Left forelimb (tissue), 1 donor: ENCODE results near the gene CYRIA.

Experiments used
- DNase-seq: peaks from one replicate; pipeline ENCODE4 v3.0.0-alpha.2; 2018; ENCODE audit warnings: low spot score

Gene CYRIA

DNA sequence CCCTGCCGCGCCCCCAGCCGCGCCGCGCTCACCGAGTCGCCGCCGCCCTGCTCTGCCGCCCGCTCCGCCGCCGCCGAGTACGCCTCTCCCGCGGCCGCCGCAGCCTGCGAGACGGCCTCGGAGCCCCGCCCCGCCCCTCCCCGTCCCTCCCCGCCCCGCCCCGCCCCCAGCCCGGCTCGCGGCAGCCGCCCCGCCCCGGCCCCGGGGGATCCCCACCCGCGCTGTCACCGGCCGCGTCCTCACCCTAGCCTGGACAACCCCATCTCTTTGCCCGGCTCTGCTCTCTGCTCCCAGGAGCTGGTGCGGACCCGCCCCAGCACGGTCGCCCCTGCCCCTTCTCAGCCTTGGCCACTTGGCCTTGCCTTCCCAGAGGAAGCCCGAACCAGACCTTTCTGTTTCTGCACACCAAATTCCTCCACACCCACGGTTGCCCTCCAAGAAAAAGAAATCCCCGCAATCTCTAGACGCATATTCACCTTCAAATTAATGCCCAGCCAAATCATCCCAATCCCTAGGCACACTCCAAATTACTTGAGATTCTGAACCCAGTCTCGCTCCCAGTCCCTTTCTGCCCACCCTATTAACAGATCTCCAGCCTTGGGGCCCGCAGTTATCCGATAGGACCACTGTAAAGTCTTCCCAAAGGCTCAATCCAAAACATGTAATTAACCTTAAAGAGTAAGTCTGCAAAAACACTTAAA lies at the start of gene CYRIA:
Gene CYRIA, minus strand, starts transcription at position 87 of the 701 bp plus-strand sequence. CDS start 77,715 bp downstream, outside the sequence.
- no peak for DNase-seq

DNA sequence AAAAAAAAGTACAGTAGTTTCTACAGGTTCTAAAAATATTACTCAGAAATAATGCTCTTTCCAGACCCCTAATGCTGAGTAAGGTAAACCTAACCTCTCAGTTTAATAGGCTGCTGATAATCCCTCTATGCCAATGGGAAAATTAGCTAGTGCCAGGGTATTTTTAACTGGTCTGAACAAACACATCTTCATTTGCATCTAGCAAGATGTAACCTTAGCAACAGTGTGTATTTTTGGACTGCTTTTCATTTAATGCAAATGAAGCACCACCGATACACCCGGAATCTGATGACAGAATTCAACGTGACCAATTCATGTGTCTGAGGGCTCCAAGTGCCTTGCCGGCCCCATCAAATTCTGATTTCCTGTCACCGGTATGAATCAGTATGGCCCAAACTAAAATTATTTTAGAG lies 47.4 kb upstream of the CYRIA start:
- no peak for DNase-seq

DNA sequence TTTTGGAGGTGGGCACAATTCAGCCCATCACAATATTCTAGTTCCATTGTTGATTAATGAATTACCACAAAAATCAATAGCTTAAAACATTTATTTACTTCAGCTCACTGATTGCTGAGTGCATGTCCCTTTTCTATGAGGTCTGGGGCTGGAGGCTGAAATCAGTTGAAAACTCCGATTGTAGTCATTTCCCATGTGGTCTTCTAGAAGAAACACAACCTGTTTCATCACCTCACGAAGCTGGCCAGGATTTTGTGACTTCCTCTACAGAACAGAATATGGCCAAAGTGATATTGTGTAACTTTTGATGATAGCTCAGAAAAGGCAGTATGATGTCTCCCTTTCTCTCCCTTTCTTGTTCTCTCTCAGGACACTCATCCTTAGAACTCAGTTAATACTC lies 44.1 kb upstream of the CYRIA start:
- no peak for DNase-seq

DNA sequence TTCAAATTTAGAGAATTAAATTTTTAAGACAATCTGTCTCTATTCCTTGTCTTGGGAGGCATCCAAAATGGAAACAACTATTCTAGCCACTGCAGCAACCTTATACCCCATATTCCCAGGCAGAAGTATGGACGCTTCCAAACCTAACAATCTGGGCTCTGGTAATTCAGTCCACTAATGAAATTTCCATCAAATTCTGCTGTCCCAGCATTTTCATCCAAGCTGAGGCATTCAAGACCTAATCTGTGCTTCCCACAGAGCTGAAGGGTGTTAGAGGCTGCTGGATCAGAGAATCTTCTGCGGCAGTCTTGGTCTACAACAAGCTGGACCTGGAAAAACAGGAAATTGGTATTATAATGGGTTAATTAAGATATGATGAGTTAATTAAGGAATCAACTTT lies 42.5 kb upstream of the CYRIA start:
- no peak for DNase-seq

DNA sequence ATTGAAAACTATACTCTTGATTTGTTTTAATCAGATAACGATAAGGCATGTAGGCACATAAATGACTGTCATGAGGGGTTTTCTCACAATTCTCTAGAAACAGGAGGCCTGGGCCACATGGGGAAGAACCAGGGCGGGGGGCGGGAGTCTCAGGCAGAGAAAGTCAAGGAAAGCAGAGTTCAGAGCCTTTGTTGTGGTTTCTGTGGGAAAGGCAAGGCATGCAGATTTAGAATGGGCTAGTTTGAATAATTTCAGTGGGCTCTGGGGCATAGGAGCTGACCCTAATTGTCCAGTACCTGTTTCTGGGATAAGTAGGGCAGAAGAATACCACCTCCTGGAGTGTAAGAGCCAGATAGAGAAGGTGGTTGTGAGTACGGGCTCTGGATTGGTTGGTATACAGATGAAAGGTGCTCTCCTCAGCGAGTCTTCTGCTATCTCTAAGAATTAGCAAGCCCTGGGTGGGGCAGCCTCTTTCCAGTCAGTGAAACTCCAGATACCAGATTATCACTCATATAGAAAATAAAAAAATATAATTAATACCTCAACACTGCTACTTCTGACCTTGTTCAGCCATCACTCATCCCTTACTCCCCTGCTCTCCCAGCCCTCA lies 41.5 kb upstream of the CYRIA start:
- DNase-seq, result no peak

DNA sequence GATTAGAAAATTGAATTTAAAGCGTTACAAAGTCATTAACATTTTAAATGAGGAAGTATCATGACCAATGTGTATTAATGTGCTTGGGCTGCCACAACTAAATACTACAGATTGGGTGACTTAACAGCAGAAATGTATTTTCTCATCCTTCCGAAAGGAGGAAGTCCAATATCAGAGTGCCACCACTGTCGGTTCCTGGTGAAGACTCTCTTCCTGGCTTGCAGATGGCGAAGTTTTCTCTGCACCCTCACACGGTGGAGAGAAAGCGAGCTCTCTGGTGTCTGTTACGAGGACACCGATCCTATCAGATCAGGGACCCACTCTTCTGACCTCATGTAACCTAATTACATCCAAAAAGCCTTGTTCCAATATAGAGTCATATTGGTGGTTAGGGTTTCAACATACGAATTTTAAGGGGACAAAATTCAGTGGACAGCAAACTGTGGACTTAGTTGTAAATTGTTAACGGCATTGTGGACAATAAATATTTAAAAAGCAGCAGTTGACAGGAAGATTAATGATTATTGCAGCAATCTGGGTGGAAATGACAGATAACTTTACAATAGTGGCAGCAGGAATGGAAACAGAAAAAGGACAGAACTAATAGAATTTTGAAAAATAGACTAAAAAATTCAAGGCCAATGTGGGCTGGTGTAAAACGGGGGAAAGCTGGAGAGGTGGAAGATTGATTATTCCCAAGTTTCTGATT lies 35.1 kb upstream of the CYRIA start:
- no peak for DNase-seq

DNA sequence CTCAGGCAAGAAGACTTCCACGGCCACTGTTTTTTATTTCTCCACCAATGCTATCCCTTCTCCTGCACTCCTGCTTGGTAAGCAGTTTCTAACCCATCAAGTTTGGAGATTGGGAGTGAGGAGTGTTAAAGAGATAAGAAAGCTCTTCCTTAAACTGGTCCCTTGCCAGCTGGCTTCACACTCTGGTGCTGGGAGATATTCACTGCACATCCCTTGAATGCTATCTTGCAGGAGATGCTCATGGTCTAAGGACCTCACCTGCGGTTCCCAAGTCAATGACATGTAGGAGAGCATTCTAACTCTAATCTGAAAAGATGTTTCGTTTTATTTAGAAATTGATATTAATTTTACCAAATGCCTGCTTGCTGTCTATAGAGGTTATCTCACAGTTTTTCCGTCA lies 28.2 kb upstream of the CYRIA start:
- DNase-seq, result no peak

DNA sequence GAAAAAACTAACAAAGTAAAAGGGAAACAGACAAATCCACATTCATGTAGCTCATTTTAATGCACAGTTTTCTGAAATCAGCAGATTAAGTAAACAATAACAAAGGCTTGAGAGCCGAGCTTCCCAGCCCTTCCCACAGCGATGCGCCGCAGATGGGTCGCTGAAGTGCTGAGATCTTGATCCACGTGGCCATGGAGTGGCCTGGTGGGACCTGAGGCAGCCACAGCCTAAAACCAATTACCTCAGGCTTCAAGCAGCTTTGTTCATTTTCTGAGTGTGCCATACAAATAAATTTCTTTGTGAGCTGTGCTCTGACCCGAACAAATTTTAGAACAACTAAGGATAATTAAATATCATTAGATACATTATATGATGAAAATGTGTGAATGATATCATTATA lies 25.6 kb upstream of the CYRIA start:
- no peak for DNase-seq

DNA sequence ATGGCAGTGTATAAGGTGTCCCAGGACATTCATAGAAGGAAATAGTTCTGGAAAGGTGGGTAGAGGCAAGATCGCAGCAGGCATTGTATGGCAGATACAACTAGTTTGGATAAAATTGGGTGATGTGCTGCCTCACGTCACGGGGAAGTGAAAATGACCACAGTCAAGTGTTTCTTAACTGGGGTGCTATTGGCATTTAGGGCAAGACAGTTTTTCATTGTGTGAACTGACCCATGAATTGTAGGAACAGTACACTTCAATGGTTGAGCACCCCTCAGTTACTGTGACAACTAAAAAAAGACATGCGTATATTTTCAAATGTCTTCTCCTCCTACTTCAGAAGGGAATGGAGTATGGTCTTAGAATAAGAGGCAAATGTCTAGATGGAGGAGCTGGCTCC lies 22.3 kb upstream of the CYRIA start:
- no peak for DNase-seq

DNA sequence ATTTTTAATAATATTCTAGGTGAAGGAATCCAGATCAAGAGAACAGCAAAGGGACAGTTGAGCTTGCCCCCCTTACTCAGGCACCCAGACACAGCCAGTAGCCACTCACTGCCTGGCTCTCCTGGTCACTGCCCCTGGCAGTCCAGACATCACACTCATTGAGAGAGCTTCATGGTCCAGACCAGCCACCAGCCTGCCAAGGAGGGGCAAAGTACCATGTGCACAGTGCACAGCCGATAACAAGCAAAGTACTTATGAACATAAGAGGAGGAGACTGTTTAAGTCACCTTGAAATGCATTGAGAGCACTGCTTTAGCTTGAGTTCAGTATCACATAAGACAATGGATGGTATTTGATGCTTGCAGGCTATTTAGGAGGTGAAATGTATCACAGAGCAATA lies 21.6 kb upstream of the CYRIA start:
- DNase-seq, result no peak

DNA sequence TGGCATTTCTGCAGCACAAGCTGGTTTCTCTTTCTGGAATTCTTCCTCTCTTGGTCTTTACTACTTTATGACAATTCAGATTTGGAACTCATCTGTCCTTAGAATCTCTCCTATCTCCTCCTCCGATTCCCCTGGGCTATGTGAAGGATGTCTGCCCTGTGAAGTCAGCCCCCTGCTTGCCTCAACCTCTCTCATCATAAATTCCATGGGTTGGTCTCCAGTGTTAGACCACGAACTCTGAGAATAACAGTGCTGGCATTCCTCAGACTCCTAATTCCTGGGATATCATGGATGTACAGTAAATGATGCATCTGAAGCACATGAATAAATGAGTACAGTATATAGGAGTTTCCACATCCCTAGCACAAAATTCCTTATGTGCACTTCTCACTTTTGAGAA lies 21.0 kb upstream of the CYRIA start:
- DNase-seq, result no peak

DNA sequence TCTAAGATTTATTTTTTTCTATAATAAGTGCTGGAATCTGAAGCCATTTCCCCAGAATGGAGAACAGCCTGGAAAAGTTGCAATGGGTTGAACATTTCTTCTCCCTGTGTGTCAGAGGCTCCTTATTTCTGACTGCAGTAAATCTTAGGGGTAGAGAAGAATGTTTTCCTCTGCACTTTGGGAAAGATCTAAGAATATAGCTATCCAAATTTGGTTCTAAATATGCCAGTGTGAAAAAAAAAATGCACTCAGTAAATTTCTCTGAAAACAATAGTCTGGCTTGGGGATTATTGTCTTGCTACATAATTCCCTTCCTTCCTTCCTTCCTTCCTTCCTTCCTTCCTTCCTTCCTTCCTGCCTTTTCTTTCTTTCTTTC lies 19.7 kb upstream of the CYRIA start:
- no peak for DNase-seq

DNA sequence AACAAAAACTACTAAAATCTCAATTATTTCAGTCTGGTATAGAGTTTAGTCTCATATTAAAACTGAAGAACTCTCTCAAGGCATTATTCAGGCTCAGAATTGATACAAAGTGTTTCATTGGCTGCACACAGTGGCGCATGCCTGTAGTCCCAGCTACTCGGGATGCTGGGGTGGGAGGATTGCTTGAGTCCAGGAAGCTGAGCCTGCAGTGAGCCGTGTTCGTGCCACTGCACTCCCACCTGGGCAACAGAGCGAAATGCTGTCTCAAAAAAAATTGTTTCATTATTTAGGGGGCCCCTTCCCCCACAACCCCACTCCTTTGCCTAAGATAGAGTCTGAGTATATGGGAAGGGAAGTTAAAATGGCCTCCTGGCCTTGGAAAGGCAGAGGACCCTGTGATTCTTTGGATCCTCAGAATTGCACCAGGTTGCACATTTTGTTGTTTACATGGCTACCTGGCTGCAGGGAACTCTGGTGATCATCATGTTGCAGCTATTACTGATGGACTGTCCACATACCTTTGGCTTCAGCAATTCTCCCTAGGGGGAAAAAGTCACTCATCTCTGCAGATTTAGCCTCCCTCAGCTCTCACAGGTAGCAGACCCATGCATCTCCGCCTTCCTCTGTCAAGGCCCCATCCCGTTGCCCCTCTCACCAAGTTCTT lies 19.2 kb upstream of the CYRIA start:
- DNase-seq, result no peak

DNA sequence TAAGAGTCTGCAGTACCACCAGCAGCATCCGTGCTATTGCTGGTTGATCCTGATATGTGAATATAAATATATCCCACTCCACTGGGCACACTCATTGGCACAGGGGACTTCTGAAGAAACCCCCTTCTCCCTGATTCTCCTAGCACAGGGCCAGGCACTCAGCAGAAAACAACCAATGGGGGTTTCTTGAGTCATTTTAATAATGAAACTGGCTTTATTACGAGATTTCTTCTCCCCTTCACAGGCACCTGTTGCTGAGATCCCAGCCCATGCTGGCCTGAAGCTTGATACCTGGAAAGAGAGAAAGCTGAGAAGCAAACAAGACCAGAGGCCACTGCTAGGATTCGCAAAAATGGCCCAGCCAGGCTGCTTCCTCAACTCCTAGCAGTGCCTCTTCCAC lies 17.9 kb upstream of the CYRIA start:
- DNase-seq, result no peak

DNA sequence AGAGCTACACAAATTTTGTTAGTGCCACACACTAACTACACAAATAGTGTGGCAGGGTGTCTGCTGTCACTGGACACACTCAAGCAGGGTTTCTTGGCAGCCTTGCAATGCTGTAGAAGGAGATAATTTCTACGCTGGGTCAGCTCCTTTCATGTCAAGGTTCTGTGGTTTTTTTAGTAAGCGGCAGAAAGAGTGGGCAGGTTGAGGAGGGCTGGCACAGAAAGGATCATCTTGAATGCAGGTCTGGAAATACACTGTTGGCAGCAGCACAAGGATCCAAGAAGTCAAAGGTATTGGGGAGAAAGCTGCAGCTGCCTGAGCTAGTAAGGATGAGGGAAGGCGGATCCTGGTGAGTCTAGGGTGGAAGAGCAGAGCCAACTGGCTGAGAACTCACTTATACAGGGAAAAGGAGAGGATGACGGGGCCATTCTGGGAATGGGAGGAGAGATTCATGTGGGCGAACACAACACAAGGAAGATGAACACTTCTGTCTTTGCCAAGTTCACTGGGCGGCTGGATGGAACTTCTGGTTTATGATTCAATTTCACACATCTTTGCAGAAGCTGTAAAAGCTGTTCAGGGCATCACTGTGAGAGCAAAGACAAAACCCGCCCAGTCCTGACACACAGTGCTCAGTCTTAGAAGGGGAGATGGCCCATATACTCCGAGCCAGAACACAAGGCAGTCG lies 16.9 kb upstream of the CYRIA start:
- no peak for DNase-seq

DNA sequence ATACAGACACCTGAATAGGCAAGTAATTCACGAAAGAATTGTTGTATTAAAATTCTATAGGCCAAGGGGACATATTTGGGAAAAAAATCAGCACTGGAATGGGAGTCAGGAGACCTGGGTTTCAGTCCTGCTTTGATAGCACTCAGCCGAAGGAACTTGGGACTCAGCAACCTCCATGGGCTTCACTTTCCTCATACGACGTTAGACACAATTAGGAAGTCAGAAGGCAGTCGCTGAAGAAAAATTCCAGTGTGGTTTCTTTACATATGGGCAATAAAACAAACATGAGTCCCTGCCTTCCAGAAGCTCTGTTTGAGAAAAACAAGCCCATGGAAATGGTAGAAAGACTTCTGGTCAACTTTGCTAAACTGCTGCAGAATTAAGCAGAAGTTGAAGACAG lies 15.1 kb upstream of the CYRIA start:
- DNase-seq, result no peak

DNA sequence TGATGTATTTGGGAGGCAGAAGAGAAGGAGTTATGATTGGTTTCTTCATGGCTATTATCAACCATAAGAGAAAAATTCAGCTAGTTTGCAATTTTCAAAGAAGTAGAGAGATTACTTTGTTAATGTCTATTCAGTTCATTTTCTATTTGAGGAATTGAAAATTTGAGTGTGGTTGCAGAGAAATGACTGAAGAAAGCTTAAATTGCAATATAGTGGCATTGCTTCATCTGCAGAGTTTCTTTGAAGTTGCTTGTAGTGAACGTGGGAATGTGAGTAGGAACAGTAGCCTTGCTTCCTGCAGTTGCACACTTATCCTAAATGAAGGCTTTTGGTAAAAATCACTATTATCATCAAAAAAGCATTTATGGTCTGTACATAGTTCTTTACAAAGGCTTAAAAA lies 14.7 kb upstream of the CYRIA start:
- DNase-seq, result no peak

DNA sequence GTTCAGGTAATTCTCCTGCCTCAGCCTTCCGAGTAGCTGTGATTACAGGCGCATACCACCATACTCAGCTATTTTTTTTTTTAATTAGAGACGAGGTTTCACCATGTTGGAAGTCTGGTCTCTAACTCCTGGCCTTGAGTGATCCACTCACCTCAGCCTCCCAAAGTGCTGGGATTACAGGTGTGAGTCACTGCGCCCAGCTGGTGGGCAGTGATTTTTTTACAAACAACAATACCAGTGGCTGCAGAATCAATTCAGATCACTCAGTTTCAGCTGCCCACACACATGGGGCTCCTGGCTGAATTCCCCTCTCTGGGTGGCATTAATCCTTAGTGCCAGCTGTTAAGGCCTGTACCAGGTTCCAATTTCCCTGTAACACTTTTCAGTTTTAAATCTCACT lies 13.3 kb upstream of the CYRIA start:
- no peak for DNase-seq

DNA sequence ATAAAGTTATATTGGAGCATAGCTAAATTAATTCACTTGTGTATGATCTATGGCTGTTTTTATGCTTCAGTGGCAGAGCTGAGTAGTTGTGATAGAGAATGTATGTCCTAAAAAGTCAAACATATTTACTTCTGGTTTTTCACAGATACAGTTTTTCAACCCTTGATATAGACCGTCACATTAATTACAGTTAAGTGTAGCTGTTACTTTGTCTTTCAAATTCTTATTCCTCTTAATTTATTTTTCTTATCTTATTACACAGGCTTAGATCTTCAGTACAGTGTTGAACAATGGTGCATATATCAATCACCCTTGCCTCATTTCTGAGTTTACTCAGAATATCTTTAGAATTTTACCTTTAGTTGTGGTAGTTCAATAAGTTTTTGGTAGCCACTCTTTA lies 12.2 kb upstream of the CYRIA start:
- no peak for DNase-seq

DNA sequence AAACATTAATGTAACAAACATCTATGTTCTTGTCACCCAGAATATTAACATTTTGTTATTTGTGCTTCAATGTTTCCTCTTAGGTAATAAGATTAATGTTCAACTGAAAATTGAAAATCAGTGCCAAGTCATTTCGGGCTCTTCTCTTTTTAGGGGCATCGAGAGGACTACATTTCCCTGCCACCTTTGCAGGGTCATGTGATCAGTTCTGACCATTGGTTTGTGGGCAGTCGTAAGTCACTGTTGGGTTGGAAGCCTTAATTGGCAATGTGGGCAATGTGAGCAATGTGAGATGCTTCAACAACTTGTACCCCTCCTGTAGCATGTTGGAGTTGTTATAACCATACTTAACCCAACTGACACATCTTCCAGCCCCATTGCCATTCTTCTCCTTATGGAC lies 10.1 kb upstream of the CYRIA start:
- DNase-seq, result no peak

DNA sequence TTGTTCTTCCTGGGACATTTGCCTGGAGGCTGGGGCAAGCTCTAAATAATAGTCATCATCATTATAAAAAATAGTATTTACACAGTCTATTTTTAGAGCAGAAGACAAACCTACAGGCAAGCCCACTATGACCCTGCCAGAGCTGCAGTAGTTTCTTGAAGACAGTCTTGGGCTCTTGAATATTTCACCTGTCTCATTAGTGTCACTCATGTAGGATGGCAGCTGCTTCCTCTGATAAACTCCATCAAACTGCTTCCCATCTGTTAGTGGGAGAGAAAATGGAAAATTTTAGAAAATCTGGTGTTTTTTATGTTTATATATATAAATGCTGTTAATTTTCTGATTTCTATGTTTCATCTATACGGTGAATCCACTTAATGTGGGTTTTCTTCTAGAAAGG lies 8.5 kb upstream of the CYRIA start:
- no peak for DNase-seq

DNA sequence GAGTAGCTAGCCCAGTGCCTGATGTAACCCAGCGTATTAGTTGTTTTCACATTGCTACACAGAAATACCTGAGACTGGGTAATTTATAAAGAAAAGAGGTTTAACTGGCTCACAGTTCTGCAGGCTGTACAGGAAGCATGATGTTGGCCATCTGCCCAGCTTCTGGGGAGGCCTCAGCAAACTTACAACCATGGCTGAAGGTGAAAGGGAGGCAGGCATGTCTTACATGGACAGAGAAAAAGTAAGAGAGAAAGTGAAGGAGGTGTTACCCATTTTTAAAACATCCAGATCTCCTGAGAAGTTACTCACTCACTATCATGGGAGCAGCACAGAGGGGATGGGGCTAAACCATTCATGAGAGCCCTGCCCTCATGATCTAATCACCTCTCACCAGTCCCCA lies 6.1 kb upstream of the CYRIA start:
- DNase-seq, result no peak
